Liver (tissue), 9 donors: Measurements from ENCODE around the gene ZKSCAN7. TPM values are rescaled to one million over a fixed set of nuclear protein-coding genes. Genes with fewer than 3 reads are reported as not detected.
"Not testable (repeated sequence)": the region's sequence is repeated elsewhere in the genome, so short reads cannot be mapped to it uniquely, and the experiment has no call there.

Source experiments
- DNase-seq: peaks from one replicate; pipeline ENCODE4 v3.0.0-alpha.2; 2017; ENCODE audit warnings: low spot score
- H3K27ac ChIP-seq, 2 donors: one replicate each; pipeline ENCODE4 v1.7.0; 2013; ENCODE audit warnings: inconsistent platforms in 2 of 2, low read length in 2 of 2, control low read depth in 1 of 2, low read depth in 1 of 2, mild to moderate bottlenecking in 1 of 2
- H3K27me3 ChIP-seq, 4 donors: one replicate each; pipeline versions ENCODE4 v1.6.1 to v1.7.0; 2013; ENCODE audit warnings: low read length in 3 of 4, inconsistent platforms in 1 of 4, mild to moderate bottlenecking in 1 of 4, moderate library complexity in 1 of 4; ENCODE audit not compliant: control insufficient read depth in 4 of 4, insufficient read depth in 4 of 4
- H3K36me3 ChIP-seq, 4 donors: one replicate each; pipeline versions ENCODE4 v1.6.1 to v1.7.0; 2013; ENCODE audit warnings: low read length in 3 of 4, mild to moderate bottlenecking in 3 of 4, low read depth in 1 of 4, moderate library complexity in 1 of 4; ENCODE audit not compliant: control insufficient read depth in 4 of 4, insufficient read depth in 3 of 4
- H3K4me1 ChIP-seq, 4 donors: one replicate each; pipeline versions ENCODE4 v1.6.1 to v1.7.0; 2013; ENCODE audit warnings: low read length in 3 of 4, mild to moderate bottlenecking in 3 of 4, moderate library complexity in 1 of 4; ENCODE audit not compliant: control insufficient read depth in 4 of 4, insufficient read depth in 4 of 4
- H3K4me3 ChIP-seq, 3 donors: one replicate each; pipeline versions ENCODE4 v1.6.1 to v1.7.0; 2013; ENCODE audit warnings: low read length in 3 of 3, control low read depth in 1 of 3, low read depth in 1 of 3, mild to moderate bottlenecking in 1 of 3
- H3K9ac ChIP-seq, 2 donors: one replicate each; pipeline ENCODE4 v1.7.0; 2013; ENCODE audit warnings: low read length in 2 of 2, mild to moderate bottlenecking in 2 of 2, moderate library complexity in 2 of 2, control low read depth in 1 of 2, low read depth in 1 of 2
- H3K9me3 ChIP-seq, 4 donors: one replicate each; pipeline versions ENCODE4 v1.6.1 to v1.7.0; 2013; ENCODE audit warnings: low read length in 3 of 4; ENCODE audit not compliant: control insufficient read depth in 4 of 4
- EGR1 ChIP-seq, 2 donors: IDR thresholded peaks; 2 replicates each; pipeline ENCODE4 v1.6.1; 2016 to 2018; ENCODE audit warnings: antibody characterized with exemption in 2 of 2, low read depth in 2 of 2
- FOXA1 ChIP-seq: IDR thresholded peaks from 2 replicates; pipeline ENCODE4 v1.6.1; 2016; ENCODE audit warnings: antibody characterized with exemption
- FOXA2 ChIP-seq: IDR thresholded peaks from 2 replicates; pipeline ENCODE4 v1.6.1; 2016; ENCODE audit warnings: antibody characterized with exemption
- GABPA ChIP-seq, 2 donors: IDR thresholded peaks in 1 of 2; conservative IDR thresholded peaks in 1 of 2; 2 replicates each; pipeline ENCODE4 v1.6.1; 2016; ENCODE audit warnings: antibody characterized with exemption in 2 of 2, mild to moderate bottlenecking in 1 of 2, moderate library complexity in 1 of 2
- HNF4A ChIP-seq, 2 donors: conservative IDR thresholded peaks; 2 replicates each; pipeline ENCODE4 v1.6.1; 2016; ENCODE audit warnings: antibody characterized with exemption in 2 of 2, mild to moderate bottlenecking in 2 of 2
- HNF4G ChIP-seq: IDR thresholded peaks from 2 replicates; pipeline ENCODE4 v1.6.1; 2016; ENCODE audit warnings: antibody characterized with exemption
- MAX ChIP-seq: IDR thresholded peaks from 2 replicates; pipeline ENCODE4 v1.6.1; 2016; ENCODE audit warnings: antibody characterized with exemption
- NR2F2 ChIP-seq: IDR thresholded peaks from 2 replicates; pipeline ENCODE4 v1.6.1; 2016; ENCODE audit warnings: antibody characterized with exemption
- RAD21 ChIP-seq, 2 donors: IDR thresholded peaks; 2 replicates each; pipeline ENCODE4 v1.6.1; 2016; ENCODE audit warnings: antibody characterized with exemption in 2 of 2, mild to moderate bottlenecking in 2 of 2
- RXRA ChIP-seq, 2 donors: IDR thresholded peaks; 2 replicates each; pipeline ENCODE4 v1.6.1; 2017 to 2018; ENCODE audit warnings: antibody characterized with exemption in 2 of 2, mild to moderate bottlenecking in 1 of 2
- SP1 ChIP-seq: IDR thresholded peaks from 2 replicates; pipeline ENCODE4 v1.6.1; 2018; ENCODE audit warnings: antibody characterized with exemption, mild to moderate bottlenecking
- YY1 ChIP-seq: IDR thresholded peaks from 2 replicates; pipeline ENCODE4 v1.6.1; 2016; ENCODE audit warnings: antibody characterized with exemption, mild to moderate bottlenecking
- ZBTB33 ChIP-seq: IDR thresholded peaks from 2 replicates; pipeline ENCODE4 v1.6.1; 2016; ENCODE audit warnings: antibody characterized with exemption
- WGBS: extraction: QIAGEN DNeasy Blood & Tissue Kit; methylation state at CpG from one replicate; pipeline ENCODE4 v1.1.7; 2013; 5-methylcytosine and 5-hydroxymethylcytosine counted together
- polyA plus RNA-seq, 2 donors: library from polyadenylated mRNA; stranded (reverse) in 1 of 2; unstranded in 1 of 2; fragments of 200-250 nt in 1 of 2; fragments of >200 nt in 1 of 2; fragmentation: Nextera tagmentation in 1 of 2; extraction: Ambion mirVana in 1 of 2; gene quantifications; one replicate each; pipeline versions ENCODE4 v1.2.1 to v1.2.3, GENCODE V29; 2013 to 2015
- total RNA-seq, 2 donors: library from RNA; depleted of rRNA; stranded (reverse); fragments of >200 nt; gene quantifications; one replicate each; pipeline ENCODE4 v1.2.3, GENCODE V29; 2014
- TF ChIP-seq, protein P1 (sequence below): IDR thresholded peaks from 2 replicates; pipeline ENCODE4 v1.6.1; 2016; ENCODE audit warnings: antibody characterized with exemption
- TF ChIP-seq, protein P2 (sequence below): IDR thresholded peaks from 2 replicates; pipeline ENCODE4 v1.6.1; 2016; ENCODE audit warnings: antibody characterized with exemption, mild to moderate bottlenecking
- donor health status: healthy.
- donor health status: healthy.
- donor health status: healthy.
- donor health status: healthy.
- donor health status: healthy.

ZKSCAN7 gene
- total and polyA plus RNA-seq, 4 donors, result 1.1 to 4.4 (median 2.2) TPM

DNA sequence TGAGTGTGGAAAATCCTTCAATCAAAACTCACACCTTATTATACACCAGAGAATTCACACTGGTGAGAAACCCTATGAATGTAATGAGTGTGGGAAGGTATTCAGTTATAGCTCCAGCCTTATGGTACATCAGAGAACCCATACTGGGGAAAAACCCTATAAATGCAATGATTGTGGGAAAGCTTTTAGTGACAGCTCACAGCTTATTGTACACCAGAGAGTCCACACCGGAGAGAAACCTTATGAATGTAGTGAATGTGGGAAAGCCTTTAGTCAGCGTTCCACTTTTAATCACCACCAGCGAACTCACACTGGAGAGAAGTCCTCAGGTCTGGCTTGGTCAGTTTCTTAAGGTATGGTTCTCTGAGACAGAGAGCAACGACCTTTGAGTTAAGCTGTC, 16.0 kb downstream of the ZKSCAN7 start:
- 97% methylated on average over 4 of the region's 4 CpGs for WGBS
- H3K9ac ChIP-seq, result no peak overlapping the region
- no peaks in the 10 kb centered on the region for H3K4me1 ChIP-seq
- H3K9me3 ChIP-seq, result peaks cover 25 to 44% (median 32%) of the 10 kb centered on the region in 4 donors
- peak overlapping the region in 2 of 3 donors; percentile 5 to 42 for H3K4me3 ChIP-seq
- no peak overlapping the region for H3K27ac ChIP-seq
- TF ChIP-seq, protein P1, sequence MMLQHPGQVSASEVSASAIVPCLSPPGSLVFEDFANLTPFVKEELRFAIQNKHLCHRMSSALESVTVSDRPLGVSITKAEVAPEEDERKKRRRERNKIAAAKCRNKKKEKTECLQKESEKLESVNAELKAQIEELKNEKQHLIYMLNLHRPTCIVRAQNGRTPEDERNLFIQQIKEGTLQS, result no peak
- no peak for TF ChIP-seq HNF4A (conservative IDR thresholded peaks at IDR 0.05)
- no peak for TF ChIP-seq HNF4G
- TF ChIP-seq FOXA2, result no peak
- TF ChIP-seq GABPA (IDR thresholded peaks at IDR 0.05 in 1 of 2, conservative IDR thresholded peaks at IDR 0.05 in 1 of 2), result no peak
- no peak for TF ChIP-seq MAX
- no peak for TF ChIP-seq SP1
- TF ChIP-seq NR2F2, result no peak
- TF ChIP-seq RAD21 (IDR thresholded peaks at IDR 0.05), result no peak
- TF ChIP-seq EGR1 (IDR thresholded peaks at IDR 0.05; ENCODE audit: low read depth in 2 of 2), result no peak
- no peak for TF ChIP-seq YY1
- TF ChIP-seq, protein P2, sequence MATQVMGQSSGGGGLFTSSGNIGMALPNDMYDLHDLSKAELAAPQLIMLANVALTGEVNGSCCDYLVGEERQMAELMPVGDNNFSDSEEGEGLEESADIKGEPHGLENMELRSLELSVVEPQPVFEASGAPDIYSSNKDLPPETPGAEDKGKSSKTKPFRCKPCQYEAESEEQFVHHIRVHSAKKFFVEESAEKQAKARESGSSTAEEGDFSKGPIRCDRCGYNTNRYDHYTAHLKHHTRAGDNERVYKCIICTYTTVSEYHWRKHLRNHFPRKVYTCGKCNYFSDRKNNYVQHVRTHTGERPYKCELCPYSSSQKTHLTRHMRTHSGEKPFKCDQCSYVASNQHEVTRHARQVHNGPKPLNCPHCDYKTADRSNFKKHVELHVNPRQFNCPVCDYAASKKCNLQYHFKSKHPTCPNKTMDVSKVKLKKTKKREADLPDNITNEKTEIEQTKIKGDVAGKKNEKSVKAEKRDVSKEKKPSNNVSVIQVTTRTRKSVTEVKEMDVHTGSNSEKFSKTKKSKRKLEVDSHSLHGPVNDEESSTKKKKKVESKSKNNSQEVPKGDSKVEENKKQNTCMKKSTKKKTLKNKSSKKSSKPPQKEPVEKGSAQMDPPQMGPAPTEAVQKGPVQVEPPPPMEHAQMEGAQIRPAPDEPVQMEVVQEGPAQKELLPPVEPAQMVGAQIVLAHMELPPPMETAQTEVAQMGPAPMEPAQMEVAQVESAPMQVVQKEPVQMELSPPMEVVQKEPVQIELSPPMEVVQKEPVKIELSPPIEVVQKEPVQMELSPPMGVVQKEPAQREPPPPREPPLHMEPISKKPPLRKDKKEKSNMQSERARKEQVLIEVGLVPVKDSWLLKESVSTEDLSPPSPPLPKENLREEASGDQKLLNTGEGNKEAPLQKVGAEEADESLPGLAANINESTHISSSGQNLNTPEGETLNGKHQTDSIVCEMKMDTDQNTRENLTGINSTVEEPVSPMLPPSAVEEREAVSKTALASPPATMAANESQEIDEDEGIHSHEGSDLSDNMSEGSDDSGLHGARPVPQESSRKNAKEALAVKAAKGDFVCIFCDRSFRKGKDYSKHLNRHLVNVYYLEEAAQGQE, result no peak
- peaks cover 5 to 42% (median 37%) of the 10 kb centered on the region in 4 donors for H3K36me3 ChIP-seq
- no peak for DNase-seq
- H3K27me3 ChIP-seq, result no peaks in the 10 kb centered on the region

DNA sequence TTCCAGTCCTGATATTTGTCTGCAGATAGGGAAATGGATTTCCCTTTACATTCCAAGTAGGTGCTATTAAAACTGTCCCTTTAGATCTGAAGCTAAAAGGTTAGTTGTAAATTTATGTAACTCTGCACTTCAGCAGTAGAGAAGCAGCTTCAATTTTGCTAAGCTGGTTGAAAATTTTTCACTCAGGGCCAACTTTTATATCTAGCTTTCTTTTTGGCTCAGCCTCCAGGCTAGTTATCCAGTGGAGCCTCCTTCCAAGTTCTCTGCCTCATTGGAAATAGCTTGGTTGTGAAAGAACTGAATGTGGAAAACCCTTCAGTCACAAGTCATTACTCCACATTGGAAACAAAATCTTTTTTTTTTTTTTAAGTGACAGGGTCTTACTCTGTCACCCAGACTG, 21.6 kb downstream of the ZKSCAN7 start:
- DNase-seq, result no peak
- Histone ChIP-seq H3K27me3 (no peaks in the 10 kb centered on the region), H3K9me3 (peaks cover 12 to 39% (median 20%) of the 10 kb centered on the region in 4 donors), H3K36me3 (peaks cover 0 to 4% (median under 1%) of the 10 kb centered on the region in 4 donors), H3K4me1 (no peaks in the 10 kb centered on the region), H3K9ac (no peak overlapping the region), H3K27ac (no peak overlapping the region), H3K4me3 (no peak overlapping the region)
- TF ChIP-seq RXRA (IDR thresholded peaks at IDR 0.05) (no peak), NR2F2 (no peak), SP1 (no peak), YY1 (no peak), FOXA1 (no peak), GABPA (IDR thresholded peaks at IDR 0.05 in 1 of 2, conservative IDR thresholded peaks at IDR 0.05 in 1 of 2) (no peak), ZBTB33 (no peak)

DNA sequence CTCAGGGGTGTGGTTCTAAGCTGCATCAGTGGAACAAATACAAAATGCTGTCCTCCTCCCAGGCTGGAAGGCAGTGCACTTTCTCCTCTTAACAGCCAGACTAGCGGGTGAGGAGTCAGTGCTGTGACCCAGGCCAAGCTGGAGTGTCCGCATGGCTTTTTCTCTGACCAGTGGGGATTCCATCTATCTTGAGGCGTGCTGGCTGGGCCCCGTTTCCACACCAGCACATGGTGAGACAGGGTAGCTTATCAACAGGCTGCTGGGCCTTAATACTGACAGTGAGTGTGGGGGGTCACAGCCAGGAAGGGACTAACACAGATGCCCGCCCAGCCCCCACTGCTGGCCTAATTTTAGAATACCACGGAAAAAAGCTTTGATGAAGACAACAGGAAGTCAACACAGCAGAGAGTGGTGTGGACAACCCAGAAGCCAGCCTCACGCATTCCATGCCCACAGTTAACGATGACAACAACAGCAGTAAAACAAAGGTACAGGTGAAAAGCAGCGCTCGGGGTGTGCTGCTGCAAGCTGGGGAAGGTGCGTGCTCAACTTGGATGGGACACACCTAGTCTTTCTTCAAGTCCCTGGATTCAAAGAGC, 22.5 kb downstream of the ZKSCAN7 start:
- not testable (repeated sequence) for H3K27me3 ChIP-seq, H3K4me1 ChIP-seq, H3K4me3 ChIP-seq, H3K27ac ChIP-seq, H3K36me3 ChIP-seq, H3K9ac ChIP-seq, DNase-seq
- H3K9me3 ChIP-seq, result peaks cover 12 to 33% (median 21%) of the 10 kb centered on the region in 4 donors
- WGBS, result 90% methylated on average over 11 of the region's 11 CpGs

GRCh38 chr3:44578316-44578715, 23.3 kb downstream of the ZKSCAN7 start:
- not testable (repeated sequence) for H3K36me3 ChIP-seq, DNase-seq, H3K4me1 ChIP-seq, H3K27ac ChIP-seq, H3K4me3 ChIP-seq, H3K9ac ChIP-seq, H3K27me3 ChIP-seq
- H3K9me3 ChIP-seq, result peaks cover 9 to 26% (median 18%) of the 10 kb centered on the region in 4 donors
- WGBS, result 93% methylated on average over 22 of the region's 22 CpGs
